Stimulated activated CD4-positive, alpha-beta T cell treated with anti-CD3 and anti-CD28 coated beads, Interleukin-2, amount 100 ng/mL, for 48 hours (primary cell): Measurements from ENCODE around the gene C1QBP.
"Not testable (repeated sequence)": the region's sequence is repeated elsewhere in the genome, so short reads cannot be mapped to it uniquely, and the experiment has no call there.

ENCODE experiments used
- DNase-seq, 2 donors: peaks; one replicate each; pipeline ENCODE4 v3.0.0-alpha.2; 2020

Gene C1QBP

GRCh38 chr17:5431949-5432556 is 6.9 kb downstream of the C1QBP start:
- no peak for DNase-seq

- DNase-seq, result not testable (repeated sequence)
Measured at GRCh38 chr17:5431234-5431633, 7.7 kb downstream of the C1QBP start.

GRCh38 chr17:5430413-5430999 is 8.4 kb downstream of the C1QBP start:
- DNase-seq, result no peak

- DNase-seq, result no peak
Measured at GRCh38 chr17:5429191-5429887, 9.6 kb downstream of the C1QBP start.

- DNase-seq, result no peak
Measured at GRCh38 chr17:5425826-5426225, 13.1 kb downstream of the C1QBP start.

- no peak for DNase-seq
Measured at GRCh38 chr17:5424909-5425308, 14.0 kb downstream of the C1QBP start.

GRCh38 chr17:5422505-5422904 is 16.4 kb downstream of the C1QBP start:
- DNase-seq, result no peak

GRCh38 chr17:5419959-5420653 is 18.8 kb downstream of the C1QBP start, which contains the start of gene RPAIN:
TSS of gene RPAIN (plus strand) at chr17:5420182. CDS start at chr17:5420211, 29 bp downstream.
- DNase-seq, result peak; percentile 72 to 76

- DNase-seq, result peak; percentile 89 to 91
Measured at GRCh38 chr17:5419356-5419958, 19.5 kb downstream of the C1QBP start, which contains the start of gene NUP88. TSS of gene NUP88 (minus strand) at chr17:5419662. CDS start at chr17:5419650, 12 bp downstream.

GRCh38 chr17:5418858-5419355 is 20.0 kb downstream of the C1QBP start:
- peak; percentile 42 to 47 for DNase-seq

- no peak for DNase-seq
Measured at GRCh38 chr17:5416901-5417300, 22.1 kb downstream of the C1QBP start.

GRCh38 chr17:5413682-5414081 is 25.3 kb downstream of the C1QBP start:
- no peak for DNase-seq

GRCh38 chr17:5410594-5411272 is 28.2 kb downstream of the C1QBP start:
- DNase-seq, result no peak

GRCh38 chr17:5408186-5408585 is 30.8 kb downstream of the C1QBP start:
- DNase-seq, result no peak

GRCh38 chr17:5405400-5405799 is 33.6 kb downstream of the C1QBP start:
- no peak for DNase-seq

GRCh38 chr17:5399767-5400166 is 39.2 kb downstream of the C1QBP start:
- DNase-seq, result no peak

GRCh38 chr17:5396612-5397011 is 42.3 kb downstream of the C1QBP start:
- DNase-seq, result no peak

- DNase-seq, result no peak
Measured at GRCh38 chr17:5391678-5392077, 47.3 kb downstream of the C1QBP start.
